Naive B cell (primary cell): ENCODE measurements around the gene COMTD1. TPM values are rescaled to one million over a fixed set of nuclear protein-coding genes. Genes with fewer than 3 reads are reported as not detected.
A peak's percentile ranks its signal among the peaks of the same experiment; 100 is the strongest.

Source experiments
- ATAC-seq, 2 donors: fragments of 150-1000 bp; cut with Tn5 transposase; 2 replicates each; pipeline ENCODE4 v1.10.0; 2021; ENCODE audit warnings: low read depth in 2 of 2, mild to moderate bottlenecking in 2 of 2, moderate library complexity in 2 of 2
- DNase-seq: peaks from one replicate; pipeline ENCODE4 v3.0.0; 2022
- H3K27ac Mint-ChIP-seq, 6 donors: one replicate each; pipeline ENCODE4 v1.8.0; 2020 to 2022; ENCODE audit warnings: mild to moderate bottlenecking in 6 of 6, mixed read lengths in 6 of 6, moderate library complexity in 5 of 6, inconsistent platforms in 2 of 6
- H3K27me3 Mint-ChIP-seq, 3 donors: one replicate each; pipeline ENCODE4 v1.8.0; 2021 to 2022; ENCODE audit warnings: mixed read lengths in 3 of 3, mild to moderate bottlenecking in 1 of 3
- H3K36me3 Mint-ChIP-seq, 2 donors: one replicate each; pipeline ENCODE4 v1.8.0; 2020 to 2022; ENCODE audit warnings: mixed read lengths in 2 of 2, inconsistent platforms in 1 of 2, mild to moderate bottlenecking in 1 of 2
- H3K4me1 Mint-ChIP-seq, 3 donors: one replicate each; pipeline ENCODE4 v1.8.0; 2020 to 2022; ENCODE audit warnings: mixed read lengths in 3 of 3, inconsistent platforms in 1 of 3, mild to moderate bottlenecking in 1 of 3, moderate library complexity in 1 of 3
- H3K4me3 Mint-ChIP-seq, 8 donors: one replicate each; pipeline ENCODE4 v1.8.0; 2020 to 2022; ENCODE audit warnings: mild to moderate bottlenecking in 8 of 8, mixed read lengths in 8 of 8, moderate library complexity in 8 of 8, inconsistent platforms in 2 of 8
- H3K9me3 Mint-ChIP-seq, 7 donors: one replicate each; pipeline ENCODE4 v1.8.0; 2020 to 2022; ENCODE audit warnings: mixed read lengths in 7 of 7, mild to moderate bottlenecking in 5 of 7, inconsistent platforms in 2 of 7, moderate library complexity in 1 of 7
- polyA plus RNA-seq, 6 donors: library from polyadenylated mRNA; unstranded; fragments of 300-500 nt; fragmentation: Illumina TruSeq; gene quantifications; one replicate each; pipeline ENCODE4 v1.2.3, GENCODE V29; 2021; ENCODE audit warnings: low read depth in 6 of 6

COMTD1 gene
- polyA plus RNA-seq, 6 donors from 2014 or later = 3.1 to 7.0 (median 6.0) TPM

GRCh38 chr10:75239096-75239790, 3.5 kb upstream of the COMTD1 start:
- no peak for ATAC-seq
- Mint-ChIP-seq H3K9me3 (peaks cover 0 to 4% (median 0%) of the 10 kb centered on the region in 7 donors), H3K27me3 (no peaks in the 10 kb centered on the region), H3K27ac (peak overlapping the region in 1 of 6 donors; percentile 61), H3K4me1 (peaks cover 5 to 7% (median 5%) of the 10 kb centered on the region in 3 donors), H3K4me3 (peak overlapping the region in 1 of 8 donors; percentile 60), H3K36me3 (no peaks in the 10 kb centered on the region)
- no peak for DNase-seq

DNA sequence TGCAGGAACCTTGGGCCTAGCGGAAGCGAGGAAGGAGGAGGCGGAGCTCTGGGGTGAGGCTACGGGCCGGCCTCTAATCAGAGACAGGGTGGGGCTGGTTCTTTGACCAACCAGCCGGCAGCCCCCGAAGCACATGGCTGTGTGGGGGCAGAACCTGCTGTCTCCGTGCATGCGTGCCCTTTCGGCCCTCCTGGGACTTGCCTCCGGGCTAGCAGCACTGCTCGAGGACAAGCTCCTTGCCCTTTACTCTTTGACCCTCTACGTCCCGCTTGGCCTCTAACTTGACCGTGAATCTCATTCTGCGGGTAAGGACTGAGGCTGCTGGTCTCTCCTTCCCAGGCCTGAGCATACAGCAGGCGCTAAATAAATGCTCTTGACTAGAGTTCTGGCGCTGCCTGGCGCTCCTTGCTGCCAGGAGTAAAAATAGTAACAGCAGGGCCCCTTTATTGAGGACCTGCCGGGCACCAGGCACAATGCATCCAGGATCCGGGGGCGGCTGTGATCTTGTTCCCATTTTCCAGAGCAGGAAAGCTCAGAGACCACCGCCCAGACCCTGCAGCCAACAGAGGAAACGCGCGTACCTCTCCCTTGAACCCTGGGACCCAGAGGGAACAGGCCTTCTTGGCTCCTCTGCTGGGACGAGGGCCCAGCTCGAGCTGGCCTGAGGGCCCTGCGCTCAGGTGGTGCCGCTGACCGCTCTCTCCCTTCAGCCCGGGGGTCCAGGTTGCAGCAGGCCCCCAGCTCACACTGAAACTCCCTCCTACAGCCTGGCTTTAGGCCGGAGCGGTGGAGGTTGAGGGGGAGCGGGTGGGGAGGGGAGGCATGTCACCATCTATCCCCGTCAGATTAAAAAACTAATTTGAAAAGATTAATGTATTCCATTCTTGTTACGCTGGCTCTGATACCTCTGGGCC, 2.7 kb upstream of the COMTD1 start:
- H3K27me3 Mint-ChIP-seq = no peaks in the 10 kb centered on the region
- no peak for DNase-seq
- no peaks in the 10 kb centered on the region for H3K9me3 Mint-ChIP-seq
- H3K27ac Mint-ChIP-seq = no peak overlapping the region
- H3K4me1 Mint-ChIP-seq = peaks cover 8 to 13% (median 9%) of the 10 kb centered on the region in 3 donors
- ATAC-seq = no peak
- H3K36me3 Mint-ChIP-seq = no peaks in the 10 kb centered on the region
- peak overlapping the region in 1 of 8 donors; percentile 60 for H3K4me3 Mint-ChIP-seq

- H3K9me3 Mint-ChIP-seq = no peaks in the 10 kb centered on the region
- peak overlapping the region; percentile 80 to 91 (median 84) for H3K4me3 Mint-ChIP-seq
- peak overlapping the region in 3 of 6 donors; percentile 81 to 85 (median 82) for H3K27ac Mint-ChIP-seq
- no peaks in the 10 kb centered on the region for H3K27me3 Mint-ChIP-seq
- ATAC-seq (no peak), DNase-seq (no peak)
- peaks cover 0 to 5% of the 10 kb centered on the region in 2 donors for H3K36me3 Mint-ChIP-seq
- peaks cover 10 to 18% (median 11%) of the 10 kb centered on the region in 3 donors for H3K4me1 Mint-ChIP-seq
Observed at GRCh38 chr10:75236178-75236825, 545 bp upstream of the COMTD1 start.

DNA sequence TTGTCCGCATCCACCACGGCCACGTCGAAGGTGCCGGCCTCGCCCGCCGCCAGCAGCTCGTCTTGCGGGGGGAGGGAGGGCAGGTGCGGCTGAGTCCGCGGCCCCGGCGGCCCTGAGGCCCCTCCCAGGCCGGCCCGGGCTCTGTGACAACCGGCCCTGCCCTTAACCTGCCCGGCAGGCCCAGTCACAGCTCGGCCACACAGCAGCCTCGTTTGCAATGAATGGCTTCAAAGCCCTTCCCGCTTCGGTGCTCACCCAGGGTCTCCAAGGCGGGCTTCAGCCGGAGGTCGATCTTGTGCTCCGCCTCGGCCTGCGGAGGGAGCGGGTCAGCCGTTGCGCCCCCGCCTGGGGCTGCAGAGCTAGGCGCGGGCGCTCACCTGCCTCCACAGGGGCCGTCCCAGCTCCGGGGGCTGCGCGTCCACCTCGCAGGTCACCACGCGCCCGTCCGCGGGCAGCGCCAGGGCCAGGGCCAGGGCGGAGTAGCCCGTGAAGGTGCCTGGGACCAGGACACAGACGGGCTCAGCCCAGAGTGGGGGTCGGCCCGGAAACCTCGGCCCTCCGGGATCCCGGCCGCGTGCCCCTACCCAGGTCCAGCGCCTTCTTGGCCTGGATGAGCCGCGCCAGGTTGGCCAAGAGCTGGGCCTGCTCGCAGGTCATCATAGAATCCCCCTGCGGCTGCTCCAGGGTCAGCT, 928 bp downstream of the COMTD1 start:
- Mint-ChIP-seq H3K27ac (peak overlapping the region in 3 of 6 donors; percentile 61 to 92 (median 69)), H3K9me3 (no peaks in the 10 kb centered on the region), H3K4me1 (peaks cover 15 to 23% (median 19%) of the 10 kb centered on the region in 3 donors), H3K4me3 (peak overlapping the region; percentile 80 to 92 (median 84)), H3K27me3 (no peaks in the 10 kb centered on the region), H3K36me3 (peaks cover 0 to 10% of the 10 kb centered on the region in 2 donors)
- DNase-seq = no peak
- peak in 1 of 2 donors; percentile 1 for ATAC-seq

DNA sequence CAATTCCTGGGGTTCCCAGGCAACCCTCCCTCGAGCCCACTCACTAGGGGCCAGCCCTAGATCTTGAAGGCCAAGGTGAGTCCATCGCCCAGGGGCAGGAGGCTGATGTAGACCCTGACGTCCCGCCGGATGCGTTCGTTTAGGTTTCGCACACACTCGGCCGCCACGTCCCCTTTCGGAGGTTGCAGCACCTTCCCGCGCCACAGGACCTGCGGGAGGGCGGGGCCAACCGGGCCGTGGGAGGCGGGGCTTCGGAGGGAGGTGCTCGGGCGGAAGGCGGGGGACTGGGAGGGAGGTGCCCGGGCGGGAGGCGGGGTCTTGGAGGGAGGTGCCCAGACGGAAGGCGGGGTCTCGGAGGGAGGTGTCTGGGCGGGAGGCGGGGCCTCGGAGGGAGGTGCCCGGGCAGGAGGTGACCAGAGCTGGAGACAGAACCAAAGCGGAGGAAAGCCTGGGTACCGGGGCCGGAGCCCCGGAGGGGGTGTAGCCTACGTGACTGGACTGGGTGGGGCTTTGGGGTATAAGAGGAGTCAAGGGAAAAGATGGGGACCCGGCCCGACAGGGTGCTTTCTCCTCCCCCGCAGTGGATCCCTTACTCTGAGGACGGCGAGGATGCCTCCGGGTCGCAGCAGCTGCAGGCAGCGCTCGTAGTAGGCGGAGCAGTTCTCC, 1.6 kb downstream of the COMTD1 start:
- peak overlapping the region; percentile 61 to 92 (median 80) for H3K27ac Mint-ChIP-seq
- H3K4me1 Mint-ChIP-seq = peaks cover 15 to 23% (median 19%) of the 10 kb centered on the region in 3 donors
- no peaks in the 10 kb centered on the region for H3K9me3 Mint-ChIP-seq
- ATAC-seq = peak; percentile 62 to 70
- no peaks in the 10 kb centered on the region for H3K27me3 Mint-ChIP-seq
- peak overlapping the region; percentile 80 to 92 (median 84) for H3K4me3 Mint-ChIP-seq
- peak; percentile 96 for DNase-seq
- H3K36me3 Mint-ChIP-seq = peaks cover 0 to 10% of the 10 kb centered on the region in 2 donors

DNA sequence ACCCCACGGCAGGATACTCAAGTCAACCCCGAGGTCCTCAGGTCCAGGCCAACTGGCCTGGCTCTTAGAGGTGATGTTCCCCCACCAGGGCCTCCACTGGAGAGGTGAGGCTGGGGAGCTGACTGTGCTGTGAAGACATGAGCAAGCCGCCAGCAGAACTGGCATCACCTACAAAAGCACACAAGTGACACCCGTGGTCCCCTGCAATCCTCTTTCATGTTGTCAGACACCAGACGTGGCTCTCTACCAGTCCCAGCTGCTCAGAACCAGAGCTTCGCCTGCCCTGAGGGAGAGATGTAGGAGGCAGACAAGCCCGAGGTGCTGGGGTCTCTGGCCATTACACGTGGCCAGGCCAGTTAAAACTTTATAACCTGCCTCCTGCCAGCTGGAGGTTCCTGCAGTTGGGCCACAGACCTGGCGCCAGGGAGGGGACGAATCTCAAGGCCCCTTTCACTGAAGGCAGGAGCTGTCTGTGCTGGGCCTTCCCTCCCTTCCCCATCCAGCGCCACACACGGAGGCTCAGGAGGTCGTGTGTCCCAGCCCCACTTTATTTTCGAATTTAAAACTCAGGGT, 2.2 kb downstream of the COMTD1 start:
- Mint-ChIP-seq H3K4me1 (peaks cover 15 to 28% (median 24%) of the 10 kb centered on the region in 3 donors), H3K36me3 (peaks cover 0 to 10% of the 10 kb centered on the region in 2 donors), H3K9me3 (no peaks in the 10 kb centered on the region), H3K27ac (peak overlapping the region; percentile 61 to 92 (median 85)), H3K4me3 (peak overlapping the region; percentile 75 to 92 (median 84)), H3K27me3 (no peaks in the 10 kb centered on the region)
- ATAC-seq = no peak
- DNase-seq = no peak

DNA sequence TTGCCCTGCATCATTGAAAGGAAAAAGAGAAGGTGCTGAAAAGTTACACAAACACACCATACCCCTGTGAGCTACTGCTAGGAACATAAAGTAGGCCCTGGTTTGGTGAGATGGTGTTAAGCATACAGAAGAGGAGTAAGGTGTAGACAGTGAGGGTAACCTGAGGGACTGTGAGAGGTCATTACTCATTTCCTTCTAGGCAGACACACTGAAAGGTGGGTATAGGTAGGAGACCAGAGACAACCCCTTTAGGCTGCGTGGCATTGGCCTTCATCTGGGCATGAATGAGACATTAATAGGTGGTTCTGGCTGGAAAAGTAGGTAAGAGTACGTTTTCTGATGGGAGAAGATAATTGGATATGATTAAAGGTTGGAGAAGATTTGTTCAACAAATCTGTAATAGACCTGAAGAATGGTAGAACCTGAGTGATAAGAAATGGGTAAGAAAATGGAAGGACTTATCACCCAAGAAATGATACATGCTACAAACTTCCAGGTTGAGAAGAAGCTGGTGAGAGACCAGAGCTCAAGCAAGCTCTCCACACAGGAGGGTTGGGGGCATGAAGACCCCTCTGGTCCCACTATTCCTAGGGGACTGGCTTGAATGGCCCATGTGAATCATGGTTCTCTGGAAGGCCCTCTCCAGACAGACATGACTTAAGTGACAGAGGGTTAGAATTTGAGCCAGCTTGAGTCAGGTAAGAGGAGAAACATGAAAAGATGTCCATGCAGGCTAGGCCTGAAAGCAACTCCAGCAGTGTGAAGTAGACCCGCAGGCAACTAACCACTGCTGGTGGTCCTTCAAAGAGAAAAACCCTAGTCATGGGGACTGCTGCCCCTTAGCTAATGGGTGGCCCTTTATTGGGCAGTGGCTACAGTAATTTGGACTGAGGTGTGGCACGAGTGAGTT, 3.8 kb downstream of the COMTD1 start:
- peak overlapping the region in 5 of 6 donors; percentile 19 to 97 (median 86) for H3K27ac Mint-ChIP-seq
- peaks cover 15 to 31% (median 26%) of the 10 kb centered on the region in 3 donors for H3K4me1 Mint-ChIP-seq
- H3K36me3 Mint-ChIP-seq = peaks cover 0 to 10% of the 10 kb centered on the region in 2 donors
- no peaks in the 10 kb centered on the region for H3K27me3 Mint-ChIP-seq
- H3K4me3 Mint-ChIP-seq = peak overlapping the region in 5 of 8 donors; percentile 25 to 85 (median 45)
- no peak for DNase-seq
- ATAC-seq = no peak
- no peaks in the 10 kb centered on the region for H3K9me3 Mint-ChIP-seq

DNA sequence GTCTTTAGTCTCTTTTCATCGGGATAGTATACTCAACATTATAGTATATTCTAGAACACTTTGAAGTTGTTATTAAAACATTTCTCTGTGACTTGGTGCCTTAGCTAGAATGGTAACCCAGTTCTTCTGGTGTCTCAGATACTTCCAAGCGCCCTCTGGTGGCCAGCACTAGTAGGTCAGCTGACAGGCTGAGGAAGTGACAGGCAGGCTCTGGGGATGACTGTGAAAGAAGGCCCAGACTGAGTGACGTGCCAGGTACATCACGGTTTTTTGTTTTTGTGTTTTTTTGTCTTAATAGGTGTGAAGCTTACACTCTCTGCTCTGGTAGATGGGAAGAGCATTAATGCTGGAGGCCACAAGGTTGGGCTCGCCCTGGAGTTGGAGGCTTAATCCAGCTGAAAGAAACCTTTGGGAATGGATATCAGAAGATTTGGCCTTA, 5.1 kb downstream of the COMTD1 start:
- Mint-ChIP-seq H3K4me1 (peaks cover 12 to 39% (median 30%) of the 10 kb centered on the region in 3 donors), H3K36me3 (peaks cover 0 to 10% of the 10 kb centered on the region in 2 donors), H3K27ac (peak overlapping the region; percentile 70 to 97 (median 94)), H3K9me3 (no peaks in the 10 kb centered on the region), H3K27me3 (no peaks in the 10 kb centered on the region), H3K4me3 (peak overlapping the region in 2 of 8 donors; percentile 68 to 70)
- ATAC-seq (peak; percentile 59 to 60), DNase-seq (peak; percentile 87)

DNA sequence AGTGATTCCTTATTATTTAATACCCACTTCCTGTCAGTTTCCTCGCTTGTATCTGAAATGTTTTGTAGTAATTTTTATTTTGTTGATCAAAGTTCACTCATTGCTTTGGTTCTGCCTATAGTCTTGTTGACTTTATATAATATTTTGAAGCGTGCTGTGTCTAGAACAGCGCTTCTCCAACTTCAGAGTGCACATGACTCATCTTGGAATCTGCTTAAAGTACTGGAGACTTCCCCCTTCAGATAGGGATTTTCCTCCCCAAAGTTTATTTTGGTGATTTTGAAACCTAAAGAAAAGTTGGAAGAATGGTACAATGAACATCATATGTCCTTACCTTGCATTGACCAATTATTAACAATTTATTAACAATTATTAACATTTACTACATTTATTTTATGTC, 5.8 kb downstream of the COMTD1 start:
- DNase-seq (no peak), ATAC-seq (no peak)
- Mint-ChIP-seq H3K27ac (peak overlapping the region in 3 of 6 donors; percentile 79 to 92 (median 80)), H3K4me1 (peaks cover 16 to 42% (median 32%) of the 10 kb centered on the region in 3 donors), H3K27me3 (no peaks in the 10 kb centered on the region), H3K4me3 (no peak overlapping the region), H3K9me3 (no peaks in the 10 kb centered on the region), H3K36me3 (peaks cover 0 to 10% of the 10 kb centered on the region in 2 donors)

- DNase-seq (no peak), ATAC-seq (no peak)
- Mint-ChIP-seq H3K4me3 (no peak overlapping the region), H3K27ac (peak overlapping the region; percentile 30 to 92 (median 66)), H3K4me1 (peaks cover 26 to 44% (median 44%) of the 10 kb centered on the region in 3 donors), H3K27me3 (no peaks in the 10 kb centered on the region), H3K9me3 (no peaks in the 10 kb centered on the region), H3K36me3 (peaks cover 0 to 10% of the 10 kb centered on the region in 2 donors)
Observed at GRCh38 chr10:75228834-75229233, 6.9 kb downstream of the COMTD1 start.

- Mint-ChIP-seq H3K4me3 (no peak overlapping the region), H3K9me3 (no peaks in the 10 kb centered on the region), H3K4me1 (peaks cover 23 to 43% (median 42%) of the 10 kb centered on the region in 3 donors), H3K36me3 (peaks cover 0 to 10% of the 10 kb centered on the region in 2 donors), H3K27me3 (no peaks in the 10 kb centered on the region), H3K27ac (peak overlapping the region in 4 of 6 donors; percentile 48 to 92 (median 76))
- no peak for DNase-seq
- no peak for ATAC-seq
Observed at GRCh38 chr10:75228278-75228677, 7.5 kb downstream of the COMTD1 start.
